Fibroblast of lung (primary cell): ENCODE data around the gene CAPN9. TPM values are rescaled to one million over a fixed set of nuclear protein-coding genes. Genes with fewer than 3 reads are reported as not detected.

Experiments
- DNase-seq, 2 donors: peaks; one replicate each; pipeline versions ENCODE4 v3.0.0 to v3.0.0-alpha.2; 2010; ENCODE audit warnings: low read depth in 2 of 2
- H2AFZ ChIP-seq: 2 replicates; pipeline ENCODE4 v1.5.1; 2012; ENCODE audit warnings: low read length, control low read depth, inconsistent platforms
- H3K27ac ChIP-seq: 2 replicates; pipeline ENCODE4 v1.5.1; 2011; ENCODE audit warnings: low read length, control low read depth; ENCODE audit not compliant: insufficient read depth
- H3K27me3 ChIP-seq: 2 replicates; pipeline ENCODE4 v1.5.1; 2011; ENCODE audit warnings: mild to moderate bottlenecking, low read length; ENCODE audit not compliant: control insufficient read depth, insufficient read depth
- H3K36me3 ChIP-seq: 2 replicates; pipeline ENCODE4 v1.5.1; 2011; ENCODE audit warnings: low read length; ENCODE audit not compliant: control insufficient read depth, insufficient read depth
- H3K4me1 ChIP-seq: 2 replicates; pipeline ENCODE4 v1.5.1; 2011; ENCODE audit warnings: low read length; ENCODE audit not compliant: control insufficient read depth, insufficient read depth; ENCODE audit errors: extremely low read depth
- H3K4me2 ChIP-seq: 2 replicates; pipeline ENCODE4 v1.5.1; 2011; ENCODE audit warnings: low read length, control low read depth; ENCODE audit not compliant: insufficient read depth; ENCODE audit errors: extremely low read depth
- H3K4me3 ChIP-seq, 4 experiments: fragments of 200-600 bp in 1 of 4; sonication (generic) in 1 of 4; replicated peaks in 1 of 4; 2 replicates each; pipeline ENCODE4 v1.5.1; 2011 to 2016; ENCODE audit warnings: low read length in 4 of 4, low read depth in 3 of 4, mild to moderate bottlenecking in 3 of 4, control low read depth in 2 of 4, inconsistent platforms in 1 of 4, mixed read lengths in 1 of 4; ENCODE audit not compliant: insufficient read depth in 1 of 4; ENCODE audit errors: control extremely low read depth in 1 of 4
- H3K79me2 ChIP-seq: 2 replicates; pipeline ENCODE4 v1.5.1; 2012; ENCODE audit warnings: mild to moderate bottlenecking, low read length, inconsistent platforms; ENCODE audit not compliant: control insufficient read depth, insufficient read depth
- H3K9ac ChIP-seq: 2 replicates; pipeline ENCODE4 v1.5.1; 2011; ENCODE audit warnings: mild to moderate bottlenecking, low read length, control low read depth; ENCODE audit not compliant: insufficient read depth
- H3K9me3 ChIP-seq: 2 replicates; pipeline ENCODE4 v1.5.1; 2012; ENCODE audit warnings: low read depth, low read length; ENCODE audit not compliant: control insufficient read depth, insufficient read depth
- H4K20me1 ChIP-seq: 2 replicates; pipeline ENCODE4 v1.5.1; 2011; ENCODE audit warnings: low read length; ENCODE audit not compliant: control insufficient read depth, insufficient read depth; ENCODE audit errors: extremely low read depth
- CTCF ChIP-seq, 2 donors: IDR thresholded peaks in 1 of 2; conservative IDR thresholded peaks in 1 of 2; 1 replicate in 1 of 2; 2 replicates in 1 of 2; pipeline ENCODE4 v1.5.1; 2011 to 2012; ENCODE audit warnings: low read length in 2 of 2, control low read depth in 1 of 2, inconsistent platforms in 1 of 2, low read depth in 1 of 2, mild to moderate bottlenecking in 1 of 2
- EZH2 ChIP-seq: IDR thresholded peaks from 2 replicates; pipeline ENCODE4 v1.5.1; 2012; ENCODE audit warnings: low read length, control low read depth, mild to moderate bottlenecking; ENCODE audit errors: missing control alignments
- polyA plus RNA-seq, 2 donors: library from polyadenylated mRNA; depleted of rRNA in 1 of 2; stranded (reverse) in 1 of 2; unstranded in 1 of 2; fragments of >200 nt; gene quantifications; 2 replicates each; pipeline ENCODE4 v1.2.1, GENCODE V29; 2011 to 2012; ENCODE audit warnings: missing spikeins in 1 of 2
- total RNA-seq: library from RNA; depleted of rRNA; stranded (reverse); fragments of >200 nt; gene quantifications from 2 replicates; pipeline ENCODE4 v1.2.1, GENCODE V29; 2014

The CAPN9 gene
- total and polyA plus RNA-seq, 2 donors (not counting 1 experiment from before 2014, with no cell fraction given) = 0.17 TPM; not detected in 1

GRCh38 chr1:230781131-230781530, 33.9 kb downstream of the CAPN9 start:
- DNase-seq = no peak
- no peak for TF ChIP-seq EZH2
- no peak for TF ChIP-seq CTCF (conservative IDR thresholded peaks at IDR 0.05 in 1 of 2, IDR thresholded peaks at IDR 0.05 in 1 of 2; ENCODE audit: low read depth in 1 of 2, low read length in 2 of 2)
- H3K4me2 ChIP-seq = no peak overlapping the region

GRCh38 chr1:230781594-230781993, 34.4 kb downstream of the CAPN9 start:
- Histone ChIP-seq H3K27ac (no peak overlapping the region), H3K36me3 (no peaks in the 10 kb centered on the region), H3K4me1 (no peaks in the 10 kb centered on the region), H3K79me2 (no peaks in the 10 kb centered on the region), H3K9me3 (no peaks in the 10 kb centered on the region), H3K4me2 (no peak overlapping the region), H3K27me3 (no peaks in the 10 kb centered on the region), H3K4me3 (no peak overlapping the region), H4K20me1 (no peaks in the 10 kb centered on the region), H3K9ac (no peak overlapping the region), H2AFZ (no peak overlapping the region)
- TF ChIP-seq CTCF (conservative IDR thresholded peaks at IDR 0.05 in 1 of 2, IDR thresholded peaks at IDR 0.05 in 1 of 2; ENCODE audit: low read depth in 1 of 2, low read length in 2 of 2) (no peak), EZH2 (no peak)
- peak in 1 of 2 donors; percentile 28 for DNase-seq

More at GRCh38 chr1:230781131-230781530, 33.9 kb downstream of the CAPN9 start:
- no peak overlapping the region for H2AFZ ChIP-seq
- H3K4me1 ChIP-seq = no peaks in the 10 kb centered on the region
- H3K36me3 ChIP-seq = no peaks in the 10 kb centered on the region
- no peaks in the 10 kb centered on the region for H3K9me3 ChIP-seq
- no peaks in the 10 kb centered on the region for H3K79me2 ChIP-seq
- H3K27ac ChIP-seq = no peak overlapping the region
- H3K4me3 ChIP-seq = no peak overlapping the region
- H3K9ac ChIP-seq = no peak overlapping the region
- H4K20me1 ChIP-seq = no peaks in the 10 kb centered on the region
- no peaks in the 10 kb centered on the region for H3K27me3 ChIP-seq

- Histone ChIP-seq H3K9ac (no peak overlapping the region), H3K27ac (no peak overlapping the region), H3K9me3 (no peaks in the 10 kb centered on the region), H3K27me3 (no peaks in the 10 kb centered on the region), H3K4me3 (no peak overlapping the region), H2AFZ (no peak overlapping the region), H4K20me1 (no peaks in the 10 kb centered on the region), H3K4me2 (no peak overlapping the region), H3K36me3 (no peaks in the 10 kb centered on the region), H3K79me2 (no peaks in the 10 kb centered on the region), H3K4me1 (no peaks in the 10 kb centered on the region)
- TF ChIP-seq CTCF (conservative IDR thresholded peaks at IDR 0.05 in 1 of 2, IDR thresholded peaks at IDR 0.05 in 1 of 2; ENCODE audit: low read depth in 1 of 2, low read length in 2 of 2) = no peak
- no peak for TF ChIP-seq EZH2
- no peak for DNase-seq
Observed at GRCh38 chr1:230784163-230784562, 37.0 kb downstream of the CAPN9 start.
